ENCODE results near the gene SCAPER.
A peak's percentile ranks its signal among the peaks of the same experiment; 100 is the strongest.

The SCAPER gene

DNA sequence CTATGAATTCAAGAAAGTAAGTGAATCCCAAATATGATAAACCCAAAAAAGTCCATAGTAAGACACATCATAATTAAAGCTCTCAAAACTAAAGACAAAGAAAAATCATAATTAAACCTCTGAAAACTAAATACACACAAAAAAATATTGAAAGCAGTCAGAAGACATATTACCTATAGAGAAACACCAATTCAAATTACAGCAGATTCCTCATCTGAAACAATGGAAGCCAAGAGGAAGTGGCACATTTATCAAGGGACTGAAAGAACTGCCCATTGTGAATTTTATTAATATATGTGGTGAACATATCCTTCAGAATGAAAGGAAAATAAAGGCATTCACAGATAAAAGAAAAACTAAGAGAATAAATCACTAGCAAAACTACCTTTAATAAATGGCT, 128.2 kb downstream of the SCAPER start:
- H3K4me1 ChIP-seq (ENCODE audit: control insufficient read depth, insufficient read depth, low read length): no peaks in the 10 kb centered on the region
- H3K9me3 ChIP-seq (ENCODE audit: control insufficient read depth, insufficient read depth, low read depth, low read length): no peaks in the 10 kb centered on the region
- peaks cover 0 to 6% of the 10 kb centered on the region in 2 experiments; a peak in 2 of 3 replicates for H3K36me3 ChIP-seq (ENCODE audit: control insufficient read depth in 2 of 2, insufficient read depth in 1 of 2, low read length in 2 of 2)
- H3K27ac ChIP-seq (ENCODE audit: extremely low read depth, low read depth, low read length): no peak overlapping the region
- H3K4me3 ChIP-seq (ENCODE audit: low read depth, low read length): no peak overlapping the region
- CTCF ChIA-PET: interaction anchor here (0.7 kb wide), 1 partner anchor 1591 kb away, joined by 7 read pairs; no protein-coding TSS in a partner anchor
- POLR2A ChIA-PET: no interaction called here
- TF ChIP-seq SETDB1 (IDR thresholded peaks at IDR 0.05; ENCODE audit: insufficient read length, low read length) (peak; percentile 49), ZNF544 (tag by site-specific recombination; IDR thresholded peaks at IDR 0.05) (no peak)

GRCh38 chr15:76776480-76776879, 128.7 kb downstream of the SCAPER start:
- H3K9me3 ChIP-seq (ENCODE audit: control insufficient read depth, insufficient read depth, low read depth, low read length): no peaks in the 10 kb centered on the region
- ChIA-PET CTCF (interaction anchor here (0.7 kb wide), 3 partner anchors 10 to 1590 kb away, joined by 3 to 7 read pairs (median 5); no protein-coding TSS in a partner anchor), POLR2A (no interaction called here)
- TF ChIP-seq ZNF624 (tag by site-specific recombination; IDR thresholded peaks at IDR 0.05) (no peak), ZNF302 (tag by site-specific recombination; IDR thresholded peaks at IDR 0.05; ENCODE audit: low read depth) (no peak), ZNF423 (tag by site-specific recombination; IDR thresholded peaks at IDR 0.05) (no peak), ZNF626 (tag by site-specific recombination; IDR thresholded peaks at IDR 0.05) (no peak), ZNF266 (tag by site-specific recombination; IDR thresholded peaks at IDR 0.05; ENCODE audit: low read depth) (no peak), ZFP37 (tag by site-specific recombination; IDR thresholded peaks at IDR 0.05) (no peak), EGR2 (tag by site-specific recombination; IDR thresholded peaks at IDR 0.05; ENCODE audit: low read depth) (peak; percentile 41; the same call in 1 of the 2 replicates), ZNF449 (tag by site-specific recombination; IDR thresholded peaks at IDR 0.05) (no peak), KLF8 (tag by site-specific recombination; IDR thresholded peaks at IDR 0.05) (no peak), ZNF76 (tag by site-specific recombination; IDR thresholded peaks at IDR 0.05; ENCODE audit: borderline replicate concordance, low read depth) (no peak), ATF2 (tag by site-specific recombination; IDR thresholded peaks at IDR 0.05; ENCODE audit: low read depth) (no peak), OVOL3 (tag by site-specific recombination; IDR thresholded peaks at IDR 0.05) (no peak), ZNF398 (tag by site-specific recombination; IDR thresholded peaks at IDR 0.05) (0 out of 2 replicates have a peak, but pooled peaks have one; percentile 12)
- TF ChIP-seq, protein P1, sequence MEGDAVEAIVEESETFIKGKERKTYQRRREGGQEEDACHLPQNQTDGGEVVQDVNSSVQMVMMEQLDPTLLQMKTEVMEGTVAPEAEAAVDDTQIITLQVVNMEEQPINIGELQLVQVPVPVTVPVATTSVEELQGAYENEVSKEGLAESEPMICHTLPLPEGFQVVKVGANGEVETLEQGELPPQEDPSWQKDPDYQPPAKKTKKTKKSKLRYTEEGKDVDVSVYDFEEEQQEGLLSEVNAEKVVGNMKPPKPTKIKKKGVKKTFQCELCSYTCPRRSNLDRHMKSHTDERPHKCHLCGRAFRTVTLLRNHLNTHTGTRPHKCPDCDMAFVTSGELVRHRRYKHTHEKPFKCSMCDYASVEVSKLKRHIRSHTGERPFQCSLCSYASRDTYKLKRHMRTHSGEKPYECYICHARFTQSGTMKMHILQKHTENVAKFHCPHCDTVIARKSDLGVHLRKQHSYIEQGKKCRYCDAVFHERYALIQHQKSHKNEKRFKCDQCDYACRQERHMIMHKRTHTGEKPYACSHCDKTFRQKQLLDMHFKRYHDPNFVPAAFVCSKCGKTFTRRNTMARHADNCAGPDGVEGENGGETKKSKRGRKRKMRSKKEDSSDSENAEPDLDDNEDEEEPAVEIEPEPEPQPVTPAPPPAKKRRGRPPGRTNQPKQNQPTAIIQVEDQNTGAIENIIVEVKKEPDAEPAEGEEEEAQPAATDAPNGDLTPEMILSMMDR (tag by site-specific recombination; IDR thresholded peaks at IDR 0.05): no peak
- TF ChIP-seq, protein P2, sequence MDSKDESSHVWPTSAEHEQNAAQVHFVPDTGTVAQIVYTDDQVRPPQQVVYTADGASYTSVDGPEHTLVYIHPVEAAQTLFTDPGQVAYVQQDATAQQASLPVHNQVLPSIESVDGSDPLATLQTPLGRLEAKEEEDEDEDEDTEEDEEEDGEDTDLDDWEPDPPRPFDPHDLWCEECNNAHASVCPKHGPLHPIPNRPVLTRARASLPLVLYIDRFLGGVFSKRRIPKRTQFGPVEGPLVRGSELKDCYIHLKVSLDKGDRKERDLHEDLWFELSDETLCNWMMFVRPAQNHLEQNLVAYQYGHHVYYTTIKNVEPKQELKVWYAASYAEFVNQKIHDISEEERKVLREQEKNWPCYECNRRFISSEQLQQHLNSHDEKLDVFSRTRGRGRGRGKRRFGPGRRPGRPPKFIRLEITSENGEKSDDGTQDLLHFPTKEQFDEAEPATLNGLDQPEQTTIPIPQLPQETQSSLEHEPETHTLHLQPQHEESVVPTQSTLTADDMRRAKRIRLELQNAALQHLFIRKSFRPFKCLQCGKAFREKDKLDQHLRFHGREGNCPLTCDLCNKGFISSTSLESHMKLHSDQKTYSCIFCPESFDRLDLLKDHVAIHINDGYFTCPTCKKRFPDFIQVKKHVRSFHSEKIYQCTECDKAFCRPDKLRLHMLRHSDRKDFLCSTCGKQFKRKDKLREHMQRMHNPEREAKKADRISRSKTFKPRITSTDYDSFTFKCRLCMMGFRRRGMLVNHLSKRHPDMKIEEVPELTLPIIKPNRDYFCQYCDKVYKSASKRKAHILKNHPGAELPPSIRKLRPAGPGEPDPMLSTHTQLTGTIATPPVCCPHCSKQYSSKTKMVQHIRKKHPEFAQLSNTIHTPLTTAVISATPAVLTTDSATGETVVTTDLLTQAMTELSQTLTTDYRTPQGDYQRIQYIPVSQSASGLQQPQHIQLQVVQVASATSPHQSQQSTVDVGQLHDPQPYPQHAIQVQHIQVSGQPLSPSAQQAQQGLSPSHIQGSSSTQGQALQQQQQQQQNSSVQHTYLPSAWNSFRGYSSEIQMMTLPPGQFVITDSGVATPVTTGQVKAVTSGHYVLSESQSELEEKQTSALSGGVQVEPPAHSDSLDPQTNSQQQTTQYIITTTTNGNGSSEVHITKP (tag by site-specific recombination; IDR thresholded peaks at IDR 0.05): no peak
- H3K4me3 ChIP-seq (ENCODE audit: low read depth, low read length): no peak overlapping the region
- peaks cover 0 to 6% of the 10 kb centered on the region in 2 experiments; a peak in 2 of 3 replicates for H3K36me3 ChIP-seq (ENCODE audit: control insufficient read depth in 2 of 2, insufficient read depth in 1 of 2, low read length in 2 of 2)
- H3K27ac ChIP-seq (ENCODE audit: extremely low read depth, low read depth, low read length): no peak overlapping the region
- H3K4me1 ChIP-seq (ENCODE audit: control insufficient read depth, insufficient read depth, low read length): no peaks in the 10 kb centered on the region

Data from HEK293 (cell line).